ENCODE results near the gene COL19A1.

COL19A1 gene

DNA sequence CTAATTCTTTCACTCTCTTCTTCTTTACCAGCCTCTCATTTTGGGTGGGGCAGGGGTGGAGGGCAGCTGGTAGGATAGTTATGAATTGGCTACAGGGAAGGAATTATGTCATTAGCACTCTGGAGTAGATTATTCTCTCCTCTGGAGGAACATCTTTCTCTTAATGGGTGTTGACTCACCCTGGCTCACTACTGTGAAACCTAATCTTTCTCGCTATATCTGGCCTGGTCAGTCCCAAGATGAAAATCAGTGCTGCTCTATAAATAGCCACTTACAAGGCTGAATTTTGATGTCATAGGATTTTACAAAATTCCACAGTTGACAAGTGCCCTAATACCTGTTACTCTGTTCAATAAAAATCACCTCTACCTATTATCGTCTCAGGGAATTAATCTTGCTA lies 285.3 kb downstream of the COL19A1 start:
- TF ChIP-seq, protein P1, sequence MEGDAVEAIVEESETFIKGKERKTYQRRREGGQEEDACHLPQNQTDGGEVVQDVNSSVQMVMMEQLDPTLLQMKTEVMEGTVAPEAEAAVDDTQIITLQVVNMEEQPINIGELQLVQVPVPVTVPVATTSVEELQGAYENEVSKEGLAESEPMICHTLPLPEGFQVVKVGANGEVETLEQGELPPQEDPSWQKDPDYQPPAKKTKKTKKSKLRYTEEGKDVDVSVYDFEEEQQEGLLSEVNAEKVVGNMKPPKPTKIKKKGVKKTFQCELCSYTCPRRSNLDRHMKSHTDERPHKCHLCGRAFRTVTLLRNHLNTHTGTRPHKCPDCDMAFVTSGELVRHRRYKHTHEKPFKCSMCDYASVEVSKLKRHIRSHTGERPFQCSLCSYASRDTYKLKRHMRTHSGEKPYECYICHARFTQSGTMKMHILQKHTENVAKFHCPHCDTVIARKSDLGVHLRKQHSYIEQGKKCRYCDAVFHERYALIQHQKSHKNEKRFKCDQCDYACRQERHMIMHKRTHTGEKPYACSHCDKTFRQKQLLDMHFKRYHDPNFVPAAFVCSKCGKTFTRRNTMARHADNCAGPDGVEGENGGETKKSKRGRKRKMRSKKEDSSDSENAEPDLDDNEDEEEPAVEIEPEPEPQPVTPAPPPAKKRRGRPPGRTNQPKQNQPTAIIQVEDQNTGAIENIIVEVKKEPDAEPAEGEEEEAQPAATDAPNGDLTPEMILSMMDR (IDR thresholded peaks at IDR 0.05; ENCODE audit: low read depth, low read length, missing control alignments): no peak
- Histone ChIP-seq H3K27me3 (replicated peaks) (no peaks in the 10 kb centered on the region), H3K4me3 (ENCODE audit: low read depth, low read length) (no peak overlapping the region), H3K36me3 (replicated peaks) (no peaks in the 10 kb centered on the region), H3K27ac (no peak overlapping the region)
- peak; percentile 16 for DNase-seq
- in situ Hi-C loops (cut with HindIII; ENCODE audit: low pct_ligation_motif_present, low sequenced_read_pairs): no loop called here

DNA sequence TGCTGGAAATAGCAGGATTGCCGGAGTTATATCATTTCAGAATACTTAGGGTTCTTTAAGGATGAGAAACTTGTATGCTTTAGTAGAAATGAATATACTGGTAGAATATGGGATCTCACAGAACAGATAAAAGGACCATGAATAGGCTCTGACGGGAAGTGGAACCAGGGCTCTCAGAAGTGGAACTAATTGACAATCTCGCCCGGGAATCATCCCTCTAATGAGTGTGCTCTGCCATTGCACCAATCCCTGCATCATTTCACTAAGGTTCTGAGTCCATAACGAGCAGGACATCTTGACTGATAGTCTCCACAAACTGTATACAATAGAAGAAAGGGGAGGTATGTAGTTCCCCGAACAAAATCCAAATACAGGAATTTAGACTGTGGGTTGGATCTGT lies 286.4 kb downstream of the COL19A1 start:
- in situ Hi-C loops (cut with HindIII; ENCODE audit: low pct_ligation_motif_present, low sequenced_read_pairs): no loop called here
- TF ChIP-seq, protein P1 (IDR thresholded peaks at IDR 0.05; ENCODE audit: low read depth, low read length, missing control alignments): no peak
- no peaks in the 10 kb centered on the region for H3K36me3 ChIP-seq (replicated peaks)
- H3K27me3 ChIP-seq (replicated peaks): no peaks in the 10 kb centered on the region
- no peak overlapping the region for H3K27ac ChIP-seq
- no peak for DNase-seq
- H3K4me3 ChIP-seq (ENCODE audit: low read depth, low read length): no peak overlapping the region

DNA sequence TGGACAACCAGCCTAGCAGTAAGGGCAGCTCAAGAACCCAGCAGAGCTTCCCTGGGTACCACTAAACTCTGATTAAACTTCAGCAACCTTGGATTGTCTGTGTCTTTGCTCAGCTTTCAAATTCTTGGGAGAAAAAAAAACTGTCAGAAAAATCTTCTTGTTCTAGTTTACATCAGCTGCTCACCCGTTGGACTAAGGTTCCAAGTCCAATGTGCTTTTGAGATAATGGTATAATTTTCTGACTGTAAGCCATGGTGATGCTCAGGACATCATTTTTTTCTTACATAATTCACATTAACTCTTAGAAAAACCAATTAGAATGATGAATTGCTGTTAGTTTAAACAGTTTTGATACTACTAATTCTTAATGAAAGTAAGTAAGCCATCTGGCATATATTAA lies 290.7 kb downstream of the COL19A1 start:
- in situ Hi-C loops (cut with HindIII; ENCODE audit: low pct_ligation_motif_present, low sequenced_read_pairs): no loop called here
- TF ChIP-seq, protein P1 (IDR thresholded peaks at IDR 0.05; ENCODE audit: low read depth, low read length, missing control alignments): no peak
- H3K27me3 ChIP-seq (replicated peaks): no peaks in the 10 kb centered on the region
- DNase-seq: no peak
- H3K36me3 ChIP-seq (replicated peaks): no peaks in the 10 kb centered on the region
- no peak overlapping the region for H3K27ac ChIP-seq
- H3K4me3 ChIP-seq (ENCODE audit: low read depth, low read length): no peak overlapping the region

DNA sequence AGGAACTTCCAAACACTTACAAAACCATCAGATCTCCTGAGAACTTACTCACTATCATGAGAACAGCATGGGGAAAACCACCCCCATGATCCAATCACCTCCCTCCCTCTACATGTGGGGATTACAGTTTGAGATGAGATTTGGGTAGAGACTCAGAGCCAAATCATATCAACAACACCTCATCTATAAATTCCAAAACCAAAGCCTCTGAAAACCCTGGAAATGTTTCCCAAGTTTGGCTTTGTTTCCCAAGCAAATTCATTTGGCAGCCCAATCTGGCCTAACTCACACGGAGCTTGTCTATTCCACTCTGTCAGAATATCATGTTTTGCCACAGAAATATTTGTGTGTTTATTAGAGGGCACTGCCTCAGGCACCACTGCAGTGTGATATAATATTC lies 293.9 kb downstream of the COL19A1 start:
- no peaks in the 10 kb centered on the region for H3K27me3 ChIP-seq (replicated peaks)
- TF ChIP-seq, protein P1 (IDR thresholded peaks at IDR 0.05; ENCODE audit: low read depth, low read length, missing control alignments): no peak
- DNase-seq: no peak
- in situ Hi-C loops (cut with HindIII; ENCODE audit: low pct_ligation_motif_present, low sequenced_read_pairs): no loop called here
- H3K27ac ChIP-seq: no peak overlapping the region
- H3K36me3 ChIP-seq (replicated peaks): no peaks in the 10 kb centered on the region
- H3K4me3 ChIP-seq (ENCODE audit: low read depth, low read length): no peak overlapping the region

- TF ChIP-seq, protein P1 (IDR thresholded peaks at IDR 0.05; ENCODE audit: low read depth, low read length, missing control alignments): no peak
- H3K36me3 ChIP-seq (replicated peaks): no peaks in the 10 kb centered on the region
- in situ Hi-C loops (cut with HindIII; ENCODE audit: low pct_ligation_motif_present, low sequenced_read_pairs): no loop called here
- no peak overlapping the region for H3K27ac ChIP-seq
- peaks cover 3% of the 10 kb centered on the region for H3K27me3 ChIP-seq (replicated peaks)
- no peak overlapping the region for H3K4me3 ChIP-seq (ENCODE audit: low read depth, low read length)
- no peak for DNase-seq
These were observed 296.6 kb downstream of the COL19A1 start for GRCh38 chr6:70162972-70163371.

DNA sequence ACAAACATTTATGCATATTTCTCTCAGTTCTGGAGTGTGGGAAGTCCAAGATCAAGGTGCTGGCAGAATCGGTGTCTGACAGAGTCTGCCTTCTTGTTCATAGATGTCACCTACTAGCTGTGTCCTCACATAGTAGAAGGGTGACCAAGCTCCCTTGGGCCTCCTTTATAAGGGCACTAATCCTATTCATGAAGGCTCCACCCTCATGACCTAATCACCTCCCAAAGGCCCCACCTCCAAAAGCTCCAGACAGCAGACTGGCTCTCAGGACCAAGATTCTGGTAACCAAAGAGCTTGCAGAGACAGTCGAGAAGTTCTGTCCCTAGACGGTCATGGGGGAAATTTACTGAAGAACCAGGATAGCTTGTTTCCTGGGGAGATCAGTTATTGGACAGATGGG lies 297.4 kb downstream of the COL19A1 start:
- TF ChIP-seq, protein P1 (IDR thresholded peaks at IDR 0.05; ENCODE audit: low read depth, low read length, missing control alignments): no peak
- H3K4me3 ChIP-seq (ENCODE audit: low read depth, low read length): no peak overlapping the region
- H3K27ac ChIP-seq: no peak overlapping the region
- no peak for DNase-seq
- no peaks in the 10 kb centered on the region for H3K36me3 ChIP-seq (replicated peaks)
- H3K27me3 ChIP-seq (replicated peaks): peaks cover 3% of the 10 kb centered on the region
- in situ Hi-C loops (cut with HindIII; ENCODE audit: low pct_ligation_motif_present, low sequenced_read_pairs): no loop called here

Measured in brain microvascular endothelial cell (primary cell).